Neural cell (in vitro differentiated cells): Measurements from ENCODE around the gene NMNAT3. TPM values are rescaled to one million over a fixed set of nuclear protein-coding genes. Genes with fewer than 3 reads are reported as not detected.
"Not testable (repeated sequence)": the region's sequence is repeated elsewhere in the genome, so short reads cannot be mapped to it uniquely, and the experiment has no call there.

Experiments used
- H2AFZ ChIP-seq: fragments of 200-600, 300-800 bp; sonication (generic), shearing (Covaris generic); 2 replicates; pipeline ENCODE4 v1.6.0; 2014; ENCODE audit warnings: low read depth, mild to moderate bottlenecking, antibody characterized with exemption, low read length, moderate library complexity
- H3F3A ChIP-seq: fragments of 200-600 bp; shearing (Covaris generic); 2 replicates; pipeline ENCODE4 v1.6.1; 2016; ENCODE audit warnings: mild to moderate bottlenecking, moderate library complexity, mixed read lengths, antibody characterized with exemption, low read length; ENCODE audit not compliant: insufficient read depth, poor library complexity, severe bottlenecking
- H3K27ac ChIP-seq: fragments of 200-600, 300-800 bp; sonication (generic), shearing (Covaris generic); 2 replicates; pipeline ENCODE4 v1.5.1; 2014; ENCODE audit warnings: mild to moderate bottlenecking, low read length, moderate library complexity
- H3K27me3 ChIP-seq: fragments of 300-800, 200-600 bp; sonication (generic), shearing (Covaris generic); 2 replicates; pipeline ENCODE4 v1.6.0; 2014; ENCODE audit warnings: mild to moderate bottlenecking, low read depth, low read length, moderate library complexity; ENCODE audit not compliant: insufficient read depth
- H3K36me3 ChIP-seq: fragments of 300-800, 200-600 bp; sonication (generic), shearing (Covaris generic); 2 replicates; pipeline ENCODE4 v1.5.1; 2014; ENCODE audit warnings: mild to moderate bottlenecking, antibody characterized with exemption, low read length, moderate library complexity; ENCODE audit not compliant: insufficient read depth
- H3K4me2 ChIP-seq: fragments of 300-800, 200-600 bp; sonication (generic), shearing (Covaris generic); 2 replicates; pipeline ENCODE4 v1.6.0; 2014; ENCODE audit warnings: mild to moderate bottlenecking, low read length
- H3K4me3 ChIP-seq: fragments of 300-800, 200-600 bp; sonication (generic), shearing (Covaris generic); 2 replicates; pipeline ENCODE4 v1.5.1; 2014; ENCODE audit warnings: mild to moderate bottlenecking, low read length, moderate library complexity
- H3K79me2 ChIP-seq: fragments of 200-600 bp; shearing (Covaris generic); replicated peaks from 2 replicates; pipeline ENCODE4 v1.6.0; 2014; ENCODE audit warnings: mild to moderate bottlenecking, low read length, moderate library complexity; ENCODE audit not compliant: insufficient read depth
- H3K9ac ChIP-seq: fragments of 300-800, 200-600 bp; sonication (generic), shearing (Covaris generic); 2 replicates; pipeline ENCODE4 v1.6.1; 2016; ENCODE audit warnings: mild to moderate bottlenecking, low read length, mixed read lengths
- H3K9me2 ChIP-seq: fragments of 200-600 bp; shearing (Covaris generic); 2 replicates; pipeline ENCODE4 v1.6.1; 2016; ENCODE audit warnings: mild to moderate bottlenecking, low read length, mixed read lengths; ENCODE audit not compliant: insufficient read depth
- H3K9me3 ChIP-seq: fragments of 200-600, 300-800 bp; sonication (generic), shearing (Covaris generic); 2 replicates; pipeline ENCODE4 v1.6.1; 2016; ENCODE audit warnings: mild to moderate bottlenecking, mixed run types, low read length, moderate library complexity, mixed read lengths
- H4K20me1 ChIP-seq: fragments of 200-600 bp; shearing (Covaris generic); 2 replicates; pipeline ENCODE4 v1.6.1; 2016; ENCODE audit warnings: mild to moderate bottlenecking, mixed run types; ENCODE audit not compliant: insufficient read depth
- EP300 ChIP-seq: fragments of 450-650 bp; conservative IDR thresholded peaks from 2 replicates; pipeline ENCODE4 v1.6.1; 2014; ENCODE audit warnings: antibody characterized with exemption, mild to moderate bottlenecking, moderate library complexity; ENCODE audit not compliant: poor library complexity, severe bottlenecking
- EZH2 ChIP-seq: fragments of 200-600, 300-800 bp; shearing (Covaris generic), sonication (generic); IDR thresholded peaks from 2 replicates; pipeline ENCODE4 v1.6.1; 2014; ENCODE audit warnings: antibody characterized with exemption, low read length, borderline replicate concordance, mild to moderate bottlenecking; ENCODE audit not compliant: insufficient read depth, poor library complexity, severe bottlenecking
- MXI1 ChIP-seq: fragments of 450-650 bp; conservative IDR thresholded peaks from 2 replicates; pipeline ENCODE4 v1.6.1; 2014; ENCODE audit warnings: antibody characterized with exemption, mild to moderate bottlenecking; ENCODE audit not compliant: poor library complexity, severe bottlenecking
- POLR2AphosphoS5 ChIP-seq: IDR thresholded peaks from 2 replicates; pipeline ENCODE4 v1.6.1; 2012
- RAD21 ChIP-seq: fragments of 450-650 bp; conservative IDR thresholded peaks from 2 replicates; pipeline ENCODE4 v1.6.1; 2014; ENCODE audit warnings: antibody characterized with exemption, mild to moderate bottlenecking, moderate library complexity
- SMC3 ChIP-seq: fragments of 450-650 bp; conservative IDR thresholded peaks from 2 replicates; pipeline ENCODE4 v1.6.1; 2014; ENCODE audit warnings: antibody characterized with exemption, mild to moderate bottlenecking, moderate library complexity; ENCODE audit not compliant: poor library complexity
- TAF1 ChIP-seq: IDR thresholded peaks from 2 replicates; pipeline ENCODE4 v1.6.1; 2012; ENCODE audit warnings: low read depth
- polyA plus RNA-seq: library from polyadenylated mRNA; depleted of rRNA; stranded (reverse); fragments of >200 nt; gene quantifications from 2 replicates; pipeline ENCODE4 v1.2.3, GENCODE V29; 2014
- TF ChIP-seq, protein P1 (sequence below): fragments of 450-650 bp; IDR thresholded peaks from 2 replicates; pipeline ENCODE4 v1.5.1; 2014; ENCODE audit warnings: antibody characterized with exemption, mild to moderate bottlenecking, moderate library complexity; ENCODE audit not compliant: poor library complexity, severe bottlenecking
- TF ChIP-seq, protein P2 (sequence below): IDR thresholded peaks from 2 replicates; pipeline ENCODE4 v1.6.1; 2012; ENCODE audit warnings: borderline replicate concordance

Gene NMNAT3
- polyA plus RNA-seq, 1 donor from 2014 or later: 2.3 TPM

DNA sequence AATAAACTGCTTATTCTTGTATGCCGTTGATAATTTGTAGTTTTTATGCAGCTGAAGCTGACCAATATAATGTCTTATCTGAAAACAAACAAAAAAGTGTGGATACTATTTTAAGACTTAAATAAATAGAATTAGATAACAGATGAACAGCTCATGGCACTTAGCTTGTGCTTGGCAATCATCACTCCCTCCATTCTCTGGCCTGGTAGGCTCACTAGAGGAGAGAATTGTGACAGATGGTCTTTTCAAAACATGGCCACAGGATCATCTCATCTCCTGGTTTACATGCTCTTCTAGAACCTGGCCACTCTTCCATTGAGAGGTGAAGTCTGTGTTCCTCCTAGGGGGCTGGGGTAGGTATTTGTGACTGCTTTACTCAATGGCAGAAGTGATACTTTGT lies 79.8 kb downstream of the NMNAT3 start:
- Histone ChIP-seq H3K9me3 (no peaks in the 10 kb centered on the region), H3K27me3 (no peaks in the 10 kb centered on the region), H4K20me1 (no peaks in the 10 kb centered on the region), H3K27ac (no peak overlapping the region), H3K36me3 (no peaks in the 10 kb centered on the region), H3K4me3 (no peak overlapping the region), H3K9me2 (no peaks in the 10 kb centered on the region), H3K9ac (no peak overlapping the region), H3F3A (no peaks in the 10 kb centered on the region), H3K4me2 (no peak overlapping the region), H3K79me2 (no peaks in the 10 kb centered on the region), H2AFZ (no peak overlapping the region)
- TF ChIP-seq TAF1: no peak
- TF ChIP-seq, protein P1, sequence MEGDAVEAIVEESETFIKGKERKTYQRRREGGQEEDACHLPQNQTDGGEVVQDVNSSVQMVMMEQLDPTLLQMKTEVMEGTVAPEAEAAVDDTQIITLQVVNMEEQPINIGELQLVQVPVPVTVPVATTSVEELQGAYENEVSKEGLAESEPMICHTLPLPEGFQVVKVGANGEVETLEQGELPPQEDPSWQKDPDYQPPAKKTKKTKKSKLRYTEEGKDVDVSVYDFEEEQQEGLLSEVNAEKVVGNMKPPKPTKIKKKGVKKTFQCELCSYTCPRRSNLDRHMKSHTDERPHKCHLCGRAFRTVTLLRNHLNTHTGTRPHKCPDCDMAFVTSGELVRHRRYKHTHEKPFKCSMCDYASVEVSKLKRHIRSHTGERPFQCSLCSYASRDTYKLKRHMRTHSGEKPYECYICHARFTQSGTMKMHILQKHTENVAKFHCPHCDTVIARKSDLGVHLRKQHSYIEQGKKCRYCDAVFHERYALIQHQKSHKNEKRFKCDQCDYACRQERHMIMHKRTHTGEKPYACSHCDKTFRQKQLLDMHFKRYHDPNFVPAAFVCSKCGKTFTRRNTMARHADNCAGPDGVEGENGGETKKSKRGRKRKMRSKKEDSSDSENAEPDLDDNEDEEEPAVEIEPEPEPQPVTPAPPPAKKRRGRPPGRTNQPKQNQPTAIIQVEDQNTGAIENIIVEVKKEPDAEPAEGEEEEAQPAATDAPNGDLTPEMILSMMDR: no peak
- TF ChIP-seq MXI1: no peak
- TF ChIP-seq, protein P2, sequence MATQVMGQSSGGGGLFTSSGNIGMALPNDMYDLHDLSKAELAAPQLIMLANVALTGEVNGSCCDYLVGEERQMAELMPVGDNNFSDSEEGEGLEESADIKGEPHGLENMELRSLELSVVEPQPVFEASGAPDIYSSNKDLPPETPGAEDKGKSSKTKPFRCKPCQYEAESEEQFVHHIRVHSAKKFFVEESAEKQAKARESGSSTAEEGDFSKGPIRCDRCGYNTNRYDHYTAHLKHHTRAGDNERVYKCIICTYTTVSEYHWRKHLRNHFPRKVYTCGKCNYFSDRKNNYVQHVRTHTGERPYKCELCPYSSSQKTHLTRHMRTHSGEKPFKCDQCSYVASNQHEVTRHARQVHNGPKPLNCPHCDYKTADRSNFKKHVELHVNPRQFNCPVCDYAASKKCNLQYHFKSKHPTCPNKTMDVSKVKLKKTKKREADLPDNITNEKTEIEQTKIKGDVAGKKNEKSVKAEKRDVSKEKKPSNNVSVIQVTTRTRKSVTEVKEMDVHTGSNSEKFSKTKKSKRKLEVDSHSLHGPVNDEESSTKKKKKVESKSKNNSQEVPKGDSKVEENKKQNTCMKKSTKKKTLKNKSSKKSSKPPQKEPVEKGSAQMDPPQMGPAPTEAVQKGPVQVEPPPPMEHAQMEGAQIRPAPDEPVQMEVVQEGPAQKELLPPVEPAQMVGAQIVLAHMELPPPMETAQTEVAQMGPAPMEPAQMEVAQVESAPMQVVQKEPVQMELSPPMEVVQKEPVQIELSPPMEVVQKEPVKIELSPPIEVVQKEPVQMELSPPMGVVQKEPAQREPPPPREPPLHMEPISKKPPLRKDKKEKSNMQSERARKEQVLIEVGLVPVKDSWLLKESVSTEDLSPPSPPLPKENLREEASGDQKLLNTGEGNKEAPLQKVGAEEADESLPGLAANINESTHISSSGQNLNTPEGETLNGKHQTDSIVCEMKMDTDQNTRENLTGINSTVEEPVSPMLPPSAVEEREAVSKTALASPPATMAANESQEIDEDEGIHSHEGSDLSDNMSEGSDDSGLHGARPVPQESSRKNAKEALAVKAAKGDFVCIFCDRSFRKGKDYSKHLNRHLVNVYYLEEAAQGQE: no peak
- no peak for TF ChIP-seq RAD21
- TF ChIP-seq POLR2AphosphoS5: no peak

DNA sequence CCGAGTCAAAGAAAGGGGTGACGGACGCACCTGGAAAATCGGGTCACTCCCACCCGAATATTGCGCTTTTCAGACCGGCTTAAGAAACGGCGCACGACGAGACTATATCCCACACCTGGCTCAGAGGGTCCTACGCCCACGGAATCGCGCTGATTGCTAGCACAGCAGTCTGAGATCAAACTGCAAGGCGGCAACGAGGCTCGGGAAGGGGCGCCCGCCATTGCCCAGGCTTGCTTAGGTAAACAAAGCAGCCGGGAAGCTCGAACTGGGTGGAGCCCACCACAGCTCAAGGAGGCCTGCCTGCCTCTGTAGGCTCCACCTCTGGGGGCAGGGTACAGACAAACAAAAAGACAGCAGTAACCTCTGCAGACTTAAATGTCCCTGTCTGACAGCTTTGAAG lies 86.6 kb downstream of the NMNAT3 start:
- not testable (repeated sequence) for H2AFZ ChIP-seq, H3K4me2 ChIP-seq, H3K27me3 ChIP-seq, H4K20me1 ChIP-seq, H3K9me2 ChIP-seq, H3K79me2 ChIP-seq, H3K27ac ChIP-seq, H3K36me3 ChIP-seq, H3K9ac ChIP-seq, H3K9me3 ChIP-seq, H3F3A ChIP-seq, H3K4me3 ChIP-seq

DNA sequence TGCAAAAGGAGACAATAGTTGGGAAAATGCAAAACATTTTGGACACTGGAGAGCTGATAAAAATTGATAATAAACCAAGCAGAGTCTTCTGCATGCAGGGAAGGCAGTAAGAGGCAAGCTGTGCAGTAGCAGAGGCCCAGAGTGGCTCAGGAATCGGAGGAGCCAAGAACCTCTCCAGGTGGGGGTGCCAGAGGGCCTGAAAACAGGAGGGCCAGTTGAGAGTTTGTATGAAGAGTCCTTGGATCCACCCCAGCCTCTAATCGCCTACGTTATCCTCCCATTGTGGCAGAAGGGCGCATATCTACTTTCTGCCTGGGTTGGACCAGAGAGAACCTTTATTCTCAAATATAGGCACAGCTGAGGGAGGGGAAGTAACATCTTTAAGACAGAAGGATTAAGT lies 89.3 kb downstream of the NMNAT3 start:
- Histone ChIP-seq H4K20me1 (no peaks in the 10 kb centered on the region), H3K9ac (no peak overlapping the region), H3K4me3 (no peak overlapping the region), H2AFZ (no peak overlapping the region), H3K36me3 (no peaks in the 10 kb centered on the region), H3K4me2 (no peak overlapping the region), H3K79me2 (no peaks in the 10 kb centered on the region), H3K9me2 (no peaks in the 10 kb centered on the region), H3F3A (no peaks in the 10 kb centered on the region), H3K9me3 (no peaks in the 10 kb centered on the region), H3K27me3 (no peaks in the 10 kb centered on the region), H3K27ac (no peak overlapping the region)
- TF ChIP-seq, protein P1: no peak
- TF ChIP-seq SMC3: no peak
- TF ChIP-seq, protein P2: no peak
- no peak for TF ChIP-seq EP300
- no peak for TF ChIP-seq POLR2AphosphoS5
- no peak for TF ChIP-seq TAF1
- no peak for TF ChIP-seq MXI1
- TF ChIP-seq RAD21: no peak
- no peak for TF ChIP-seq EZH2
